Measurements from ENCODE around the gene POLR2H.
"Not testable (repeated sequence)": the region's sequence is repeated elsewhere in the genome, so short reads cannot be mapped to it uniquely, and the experiment has no call there.

Gene POLR2H

DNA sequence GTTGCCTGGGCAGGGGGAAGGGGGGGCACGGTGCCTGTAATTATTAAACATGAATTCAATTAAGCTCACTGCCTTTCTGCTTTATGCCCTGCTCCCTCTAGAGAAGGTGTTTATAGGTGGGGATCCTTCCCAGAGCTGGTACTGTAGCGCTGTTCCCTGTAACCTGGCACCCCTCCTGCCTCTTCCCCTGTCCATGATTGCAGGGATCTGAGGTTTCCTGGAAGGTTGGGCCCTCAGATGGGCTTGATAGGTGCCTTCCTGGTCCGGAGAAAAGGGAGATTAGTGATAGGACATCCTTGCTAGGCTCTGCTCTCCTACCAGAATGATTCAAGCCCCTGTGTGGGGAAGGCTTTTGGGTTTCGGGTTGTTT is 26.2 kb upstream of the POLR2H start:
- H3K4me1 ChIP-seq (ENCODE audit: control insufficient read depth, insufficient read depth, low read length), result peaks cover 27% of the 10 kb centered on the region
- WGBS, 2 experiments, result 77 to 87% methylated on average over 4 of the region's 4 CpGs
- peak overlapping the region; percentile 68 for H3K4me3 ChIP-seq (ENCODE audit: insufficient read depth, low read depth, low read length)
- no peaks in the 10 kb centered on the region for H3K9me3 ChIP-seq (ENCODE audit: control insufficient read depth, low read length)
- H3K27me3 ChIP-seq (ENCODE audit: control insufficient read depth, insufficient read depth, low read length, poor library complexity, severe bottlenecking), result no peaks in the 10 kb centered on the region
- peaks cover 31% of the 10 kb centered on the region for H3K36me3 ChIP-seq (ENCODE audit: control insufficient read depth, insufficient read depth, low read length)
- H3K27ac ChIP-seq (ENCODE audit: insufficient read depth, low read depth, low read length, poor library complexity, severe bottlenecking), result peak overlapping the region; percentile 95

DNA sequence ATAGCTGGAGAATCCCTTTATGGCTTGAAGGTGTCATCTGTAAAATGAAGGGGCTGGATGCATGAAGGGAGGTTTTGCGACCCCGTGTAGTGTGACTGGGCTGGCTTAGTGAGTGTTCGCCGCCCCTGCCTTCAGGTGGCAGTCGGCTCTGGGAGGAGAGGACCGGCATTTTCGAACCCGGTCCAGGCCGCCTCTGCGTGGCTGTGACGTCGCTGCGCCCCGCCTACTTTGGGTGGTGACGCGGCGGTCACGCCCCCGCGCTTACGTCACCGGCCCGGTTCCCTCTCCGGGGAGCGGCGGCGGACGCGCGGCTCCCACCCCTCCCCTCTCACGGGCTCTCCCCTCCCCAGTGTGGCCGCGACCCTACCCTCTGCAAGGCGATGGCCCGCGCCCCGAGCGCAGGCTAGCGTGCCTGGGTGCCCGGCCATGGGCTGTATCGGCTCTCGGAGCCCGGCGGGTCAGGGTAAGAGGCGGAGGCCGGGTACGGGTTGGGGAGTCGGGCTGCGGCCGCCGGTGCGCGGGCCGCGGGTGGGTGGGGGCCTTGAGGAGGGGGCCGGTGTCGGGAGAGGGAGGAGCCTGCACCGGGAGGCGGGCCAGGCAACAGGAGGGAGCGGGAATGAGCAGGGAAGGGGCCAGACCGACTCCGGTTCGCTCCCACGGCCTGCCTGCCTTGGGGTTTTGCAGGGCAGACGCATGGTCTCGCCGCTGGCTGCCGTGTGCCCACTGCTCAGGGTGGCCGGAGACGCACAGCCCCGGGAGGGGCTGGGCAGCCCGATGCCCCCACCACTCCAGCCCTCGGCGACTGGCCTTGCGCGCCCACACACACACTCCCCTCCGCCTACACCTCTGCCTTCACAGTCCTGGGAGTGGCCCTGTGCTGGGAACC is 25.6 kb upstream of the POLR2H start:
- no peaks in the 10 kb centered on the region for H3K27me3 ChIP-seq (ENCODE audit: control insufficient read depth, insufficient read depth, low read length, poor library complexity, severe bottlenecking)
- H3K27ac ChIP-seq (ENCODE audit: insufficient read depth, low read depth, low read length, poor library complexity, severe bottlenecking), result peak overlapping the region; percentile 95
- WGBS, 2 experiments, result 0 to 1% methylated on average over 77 of the region's 77 CpGs
- peak overlapping the region; percentile 68 for H3K4me3 ChIP-seq (ENCODE audit: insufficient read depth, low read depth, low read length)
- H3K9me3 ChIP-seq (ENCODE audit: control insufficient read depth, low read length), result no peaks in the 10 kb centered on the region
- peaks cover 31% of the 10 kb centered on the region for H3K36me3 ChIP-seq (ENCODE audit: control insufficient read depth, insufficient read depth, low read length)
- H3K4me1 ChIP-seq (ENCODE audit: control insufficient read depth, insufficient read depth, low read length), result peaks cover 27% of the 10 kb centered on the region

DNA sequence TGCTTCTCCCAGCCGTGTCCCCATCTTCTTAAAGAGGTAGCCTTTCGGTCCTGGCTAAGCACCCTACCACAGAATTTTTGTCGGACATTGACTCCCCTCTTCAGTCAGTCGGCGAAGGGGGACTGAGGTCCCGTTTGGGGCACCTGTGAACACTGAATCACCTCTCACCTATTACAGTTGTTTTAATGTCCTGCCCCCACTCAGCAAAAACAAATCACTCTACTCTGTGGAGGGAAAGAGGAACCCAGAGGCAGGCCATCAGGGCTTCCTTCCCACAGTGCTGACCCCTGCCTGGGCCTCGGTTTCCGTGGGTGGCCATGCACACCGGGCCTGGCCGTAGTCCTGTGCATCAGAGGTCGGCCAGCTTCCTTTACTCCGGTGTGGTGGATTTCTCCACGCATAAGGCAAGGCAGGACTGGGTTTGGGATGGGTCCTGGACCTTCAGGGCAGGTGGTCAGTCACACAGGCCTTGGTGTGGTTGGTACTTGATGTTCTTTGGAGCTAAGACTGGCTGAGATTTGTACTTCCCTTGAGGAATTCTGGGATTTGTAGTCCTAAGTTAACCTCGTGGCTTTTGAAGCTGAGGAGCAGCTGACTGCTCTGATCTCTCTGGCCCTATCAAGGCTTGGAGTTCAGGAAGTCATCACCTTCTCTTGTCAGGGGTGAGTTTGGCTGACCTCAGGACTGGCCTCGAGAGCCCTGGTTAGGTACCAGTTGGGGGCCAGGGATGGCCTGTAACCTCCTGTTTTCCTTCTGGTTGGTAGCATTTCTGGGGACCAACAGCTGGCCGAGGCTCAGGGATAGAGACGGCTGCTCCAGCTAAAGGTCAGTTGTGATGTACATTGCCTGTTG is 24.7 kb upstream of the POLR2H start:
- Histone ChIP-seq H3K27me3 (ENCODE audit: control insufficient read depth, insufficient read depth, low read length, poor library complexity, severe bottlenecking) (no peaks in the 10 kb centered on the region), H3K4me3 (ENCODE audit: insufficient read depth, low read depth, low read length) (peak overlapping the region; percentile 68), H3K27ac (ENCODE audit: insufficient read depth, low read depth, low read length, poor library complexity, severe bottlenecking) (peak overlapping the region; percentile 95), H3K36me3 (ENCODE audit: control insufficient read depth, insufficient read depth, low read length) (peaks cover 24% of the 10 kb centered on the region), H3K9me3 (ENCODE audit: control insufficient read depth, low read length) (no peaks in the 10 kb centered on the region), H3K4me1 (ENCODE audit: control insufficient read depth, insufficient read depth, low read length) (peaks cover 27% of the 10 kb centered on the region)
- WGBS, 2 experiments, result 47 to 49% methylated on average over 17 of the region's 17 CpGs

DNA sequence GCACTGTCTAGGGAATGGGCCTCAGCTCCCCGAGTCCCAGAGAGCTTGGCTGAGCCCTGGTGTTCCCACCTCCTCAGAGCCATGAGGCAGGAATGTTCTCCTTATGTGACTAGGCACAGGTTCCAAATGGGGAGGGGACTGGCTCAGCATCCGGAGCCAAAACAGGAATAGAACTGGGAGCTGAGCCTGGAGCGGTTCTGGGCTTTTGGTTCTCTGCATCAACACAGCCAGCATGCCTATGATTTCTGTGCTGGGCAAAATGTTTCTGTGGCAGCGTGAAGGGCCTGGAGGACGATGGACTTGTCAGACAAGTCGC is 24.2 kb upstream of the POLR2H start, which contains the start of gene FAM131A:
FAM131A (plus strand) TSS at position 202 of the 316 bp plus-strand sequence; CDS start at position 233, 31 bp downstream.
- Histone ChIP-seq H3K36me3 (ENCODE audit: control insufficient read depth, insufficient read depth, low read length) (peaks cover 20% of the 10 kb centered on the region), H3K4me3 (ENCODE audit: insufficient read depth, low read depth, low read length) (peak within 1 kb of the TSS; percentile 68), H3K4me1 (ENCODE audit: control insufficient read depth, insufficient read depth, low read length) (peaks cover 27% of the 10 kb centered on the region), H3K27me3 (ENCODE audit: control insufficient read depth, insufficient read depth, low read length, poor library complexity, severe bottlenecking) (no peaks in the 10 kb centered on the region), H3K9me3 (ENCODE audit: control insufficient read depth, low read length) (no peaks in the 10 kb centered on the region), H3K27ac (ENCODE audit: insufficient read depth, low read depth, low read length, poor library complexity, severe bottlenecking) (peak within 1 kb of the TSS; percentile 95)
- 90 to 94% methylated on average over 6 of the region's 6 CpGs for WGBS, 2 experiments

DNA sequence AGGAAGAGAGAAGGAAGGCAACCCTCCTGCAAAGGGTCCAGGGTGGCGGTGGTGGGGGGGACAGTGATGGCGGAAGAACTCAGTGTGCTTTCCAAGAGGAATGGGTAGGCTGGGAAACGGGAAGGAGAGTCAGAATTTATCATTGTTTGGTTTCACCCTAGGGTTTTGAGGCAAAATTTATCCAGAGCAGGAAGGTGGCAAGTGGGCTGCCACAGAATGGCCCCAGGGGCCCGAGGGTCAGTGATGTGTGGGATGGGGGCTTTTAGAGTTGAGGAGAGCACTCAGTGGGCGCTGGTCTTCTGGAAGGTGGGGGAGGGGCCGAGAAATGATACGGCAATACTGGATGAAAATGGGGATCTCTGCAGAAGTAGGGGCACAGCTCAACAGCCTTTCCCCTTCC is 23.5 kb upstream of the POLR2H start:
- H3K27me3 ChIP-seq (ENCODE audit: control insufficient read depth, insufficient read depth, low read length, poor library complexity, severe bottlenecking), result no peaks in the 10 kb centered on the region
- no peaks in the 10 kb centered on the region for H3K9me3 ChIP-seq (ENCODE audit: control insufficient read depth, low read length)
- H3K27ac ChIP-seq (ENCODE audit: insufficient read depth, low read depth, low read length, poor library complexity, severe bottlenecking), result peak overlapping the region; percentile 64
- peaks cover 16% of the 10 kb centered on the region for H3K36me3 ChIP-seq (ENCODE audit: control insufficient read depth, insufficient read depth, low read length)
- H3K4me3 ChIP-seq (ENCODE audit: insufficient read depth, low read depth, low read length), result no peak overlapping the region
- WGBS, 2 experiments, result 80 to 84% methylated on average over 7 of the region's 7 CpGs
- peaks cover 27% of the 10 kb centered on the region for H3K4me1 ChIP-seq (ENCODE audit: control insufficient read depth, insufficient read depth, low read length)

DNA sequence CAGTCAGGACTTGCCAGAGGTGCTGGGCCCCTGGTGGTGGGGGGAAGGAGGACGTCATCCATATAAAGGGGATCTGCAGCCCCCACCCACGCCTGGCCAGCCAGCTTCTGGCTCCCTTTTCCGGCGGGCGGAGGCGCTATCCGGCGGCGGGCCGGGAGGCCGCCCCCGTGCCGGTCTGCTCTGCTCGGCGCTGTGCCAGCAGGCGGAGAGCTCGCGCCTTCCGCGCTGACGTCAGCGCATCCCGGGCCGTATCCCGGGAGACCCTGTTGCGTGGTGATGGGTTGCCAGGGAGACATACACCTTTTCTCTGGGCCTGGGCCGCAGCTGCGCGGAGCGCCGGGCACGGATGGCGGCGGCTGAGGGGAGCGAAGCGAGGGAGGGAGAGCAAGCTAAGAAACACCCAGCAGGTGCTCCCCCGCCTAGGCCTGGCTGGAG is 23.0 kb upstream of the POLR2H start:
- Histone ChIP-seq H3K4me1 (ENCODE audit: control insufficient read depth, insufficient read depth, low read length) (peaks cover 31% of the 10 kb centered on the region), H3K4me3 (ENCODE audit: insufficient read depth, low read depth, low read length) (peak overlapping the region; percentile 11), H3K9me3 (ENCODE audit: control insufficient read depth, low read length) (no peaks in the 10 kb centered on the region), H3K36me3 (ENCODE audit: control insufficient read depth, insufficient read depth, low read length) (peaks cover 14% of the 10 kb centered on the region), H3K27ac (ENCODE audit: insufficient read depth, low read depth, low read length, poor library complexity, severe bottlenecking) (peak overlapping the region; percentile 64), H3K27me3 (ENCODE audit: control insufficient read depth, insufficient read depth, low read length, poor library complexity, severe bottlenecking) (no peaks in the 10 kb centered on the region)
- WGBS, 2 experiments, result 28 to 37% methylated on average over 37 of the region's 37 CpGs

DNA sequence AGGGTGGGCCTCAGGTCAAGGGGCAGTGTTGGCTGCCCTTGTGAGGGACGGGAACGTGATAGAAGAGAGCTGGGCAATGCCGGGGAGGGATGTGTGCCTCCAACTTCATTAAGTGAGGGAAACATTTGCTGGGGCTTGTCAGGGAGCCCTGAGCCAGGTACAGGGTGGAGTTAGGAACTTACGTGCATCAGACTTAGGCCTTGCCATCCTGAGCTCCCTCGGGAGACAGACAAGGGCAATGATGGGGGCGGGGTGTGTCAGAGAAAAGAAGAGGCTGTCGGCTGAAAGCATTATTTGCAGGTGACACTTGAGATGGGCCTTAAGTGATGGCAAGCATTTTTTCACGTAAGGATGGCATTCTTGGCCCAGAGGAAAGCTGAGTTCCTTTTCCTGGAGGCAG is 22.5 kb upstream of the POLR2H start:
- H3K27ac ChIP-seq (ENCODE audit: insufficient read depth, low read depth, low read length, poor library complexity, severe bottlenecking), result peak overlapping the region; percentile 64
- H3K4me1 ChIP-seq (ENCODE audit: control insufficient read depth, insufficient read depth, low read length), result peaks cover 33% of the 10 kb centered on the region
- H3K27me3 ChIP-seq (ENCODE audit: control insufficient read depth, insufficient read depth, low read length, poor library complexity, severe bottlenecking), result no peaks in the 10 kb centered on the region
- H3K36me3 ChIP-seq (ENCODE audit: control insufficient read depth, insufficient read depth, low read length), result peaks cover 11% of the 10 kb centered on the region
- 68 to 69% methylated on average over 8 of the region's 8 CpGs for WGBS, 2 experiments
- no peaks in the 10 kb centered on the region for H3K9me3 ChIP-seq (ENCODE audit: control insufficient read depth, low read length)
- H3K4me3 ChIP-seq (ENCODE audit: insufficient read depth, low read depth, low read length), result peak overlapping the region; percentile 11

DNA sequence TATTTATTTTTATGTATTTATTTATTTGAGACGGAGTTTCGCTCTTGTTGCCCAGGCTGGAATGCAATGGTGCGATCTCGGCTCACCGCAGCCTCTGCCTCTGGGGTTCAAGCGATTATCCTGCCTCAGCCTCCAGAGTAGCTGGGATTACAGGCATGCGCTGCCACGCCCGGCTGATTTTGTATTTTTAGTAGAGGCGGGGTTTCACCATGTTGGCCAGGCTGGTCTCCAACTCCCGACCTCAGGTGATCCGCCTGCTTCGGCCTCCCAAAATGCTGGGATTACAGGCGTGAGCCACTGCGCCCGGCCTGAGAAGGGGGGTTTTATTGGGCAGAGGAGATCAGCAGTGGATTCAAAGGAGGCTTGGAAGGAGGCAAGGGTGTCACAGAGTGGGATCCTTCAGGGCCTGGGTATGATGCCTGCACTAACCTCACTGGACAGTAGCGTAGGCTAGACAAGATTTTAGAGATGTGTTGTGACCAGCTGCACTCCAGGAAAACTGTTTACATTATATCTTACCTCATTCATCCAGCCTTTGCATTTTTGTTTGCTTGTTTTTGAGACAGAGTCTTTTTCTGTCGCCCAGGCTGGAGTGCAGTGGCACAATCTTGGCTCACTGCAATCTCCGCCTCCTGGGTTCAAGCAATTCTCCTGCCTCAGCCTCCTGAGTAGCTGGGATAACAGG is 21.9 kb upstream of the POLR2H start:
- H3K36me3 ChIP-seq (ENCODE audit: control insufficient read depth, insufficient read depth, low read length); H3K4me3 ChIP-seq (ENCODE audit: insufficient read depth, low read depth, low read length); H3K27ac ChIP-seq (ENCODE audit: insufficient read depth, low read depth, low read length, poor library complexity, severe bottlenecking); H3K9me3 ChIP-seq (ENCODE audit: control insufficient read depth, low read length); H3K27me3 ChIP-seq (ENCODE audit: control insufficient read depth, insufficient read depth, low read length, poor library complexity, severe bottlenecking): not testable (repeated sequence)
- WGBS, 2 experiments, result 93 to 94% methylated on average over 19 of the region's 19 CpGs
- H3K4me1 ChIP-seq (ENCODE audit: control insufficient read depth, insufficient read depth, low read length), result peaks cover 33% of the 10 kb centered on the region

DNA sequence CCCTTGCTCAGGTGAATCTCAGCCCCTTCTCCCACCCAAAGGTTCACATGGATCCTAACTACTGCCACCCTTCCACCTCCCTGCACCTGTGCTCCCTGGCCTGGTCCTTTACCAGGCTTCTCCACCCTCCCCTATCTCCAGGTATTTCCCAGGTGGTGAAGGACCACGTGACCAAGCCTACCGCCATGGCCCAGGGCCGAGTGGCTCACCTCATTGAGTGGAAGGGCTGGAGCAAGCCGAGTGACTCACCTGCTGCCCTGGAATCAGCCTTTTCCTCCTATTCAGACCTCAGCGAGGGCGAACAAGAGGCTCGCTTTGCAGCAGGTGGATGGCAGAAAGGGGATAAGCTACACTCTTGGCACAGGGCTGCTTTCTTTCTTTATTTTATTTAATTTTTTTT is 19.6 kb upstream of the POLR2H start:
- H3K9me3 ChIP-seq (ENCODE audit: control insufficient read depth, low read length), result no peaks in the 10 kb centered on the region
- no peaks in the 10 kb centered on the region for H3K27me3 ChIP-seq (ENCODE audit: control insufficient read depth, insufficient read depth, low read length, poor library complexity, severe bottlenecking)
- 93% methylated on average over 7 of the region's 7 CpGs for WGBS, 2 experiments
- H3K27ac ChIP-seq (ENCODE audit: insufficient read depth, low read depth, low read length, poor library complexity, severe bottlenecking), result no peak overlapping the region
- peaks cover 44% of the 10 kb centered on the region for H3K4me1 ChIP-seq (ENCODE audit: control insufficient read depth, insufficient read depth, low read length)
- peaks cover 7% of the 10 kb centered on the region for H3K36me3 ChIP-seq (ENCODE audit: control insufficient read depth, insufficient read depth, low read length)
- H3K4me3 ChIP-seq (ENCODE audit: insufficient read depth, low read depth, low read length), result no peak overlapping the region

Data from ectodermal cell (in vitro differentiated cells).